Retinal pigment epithelial cell (primary cell): ENCODE results near the gene FAM8A1.

ENCODE experiments used
- DNase-seq: peaks from one replicate; pipeline ENCODE4 v3.0.0-alpha.2; 2010; ENCODE audit warnings: low read depth
- H3K4me3 ChIP-seq: 2 replicates; pipeline ENCODE4 v1.5.1; 2011; ENCODE audit warnings: mild to moderate bottlenecking, low read length, control low read depth, moderate library complexity
- TF ChIP-seq, protein P1 (sequence below): conservative IDR thresholded peaks from 2 replicates; pipeline ENCODE4 v1.5.1; 2011; ENCODE audit warnings: low read depth, low read length, control low read depth, inconsistent platforms

Gene FAM8A1

DNA sequence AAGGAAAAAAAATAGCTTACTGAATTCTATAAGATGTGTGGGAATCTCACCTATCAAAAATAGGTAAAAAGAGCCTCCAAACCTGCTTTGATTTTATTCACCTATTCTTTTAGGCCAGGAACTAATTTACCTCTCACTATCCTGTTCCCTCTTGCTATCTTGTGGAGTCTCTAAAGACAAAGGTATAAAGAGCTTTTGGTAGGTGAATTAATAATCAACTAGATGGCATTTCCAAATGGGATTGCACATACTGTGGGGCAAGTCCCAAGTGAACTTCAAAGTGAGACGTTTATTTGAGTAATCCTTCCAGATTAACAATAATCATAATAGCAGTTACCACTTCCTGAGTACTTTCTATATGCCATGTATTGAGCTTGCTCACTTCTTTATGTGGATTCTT lies 2.8 kb downstream of the FAM8A1 start:
- DNase-seq = no peak
- TF ChIP-seq, protein P1, sequence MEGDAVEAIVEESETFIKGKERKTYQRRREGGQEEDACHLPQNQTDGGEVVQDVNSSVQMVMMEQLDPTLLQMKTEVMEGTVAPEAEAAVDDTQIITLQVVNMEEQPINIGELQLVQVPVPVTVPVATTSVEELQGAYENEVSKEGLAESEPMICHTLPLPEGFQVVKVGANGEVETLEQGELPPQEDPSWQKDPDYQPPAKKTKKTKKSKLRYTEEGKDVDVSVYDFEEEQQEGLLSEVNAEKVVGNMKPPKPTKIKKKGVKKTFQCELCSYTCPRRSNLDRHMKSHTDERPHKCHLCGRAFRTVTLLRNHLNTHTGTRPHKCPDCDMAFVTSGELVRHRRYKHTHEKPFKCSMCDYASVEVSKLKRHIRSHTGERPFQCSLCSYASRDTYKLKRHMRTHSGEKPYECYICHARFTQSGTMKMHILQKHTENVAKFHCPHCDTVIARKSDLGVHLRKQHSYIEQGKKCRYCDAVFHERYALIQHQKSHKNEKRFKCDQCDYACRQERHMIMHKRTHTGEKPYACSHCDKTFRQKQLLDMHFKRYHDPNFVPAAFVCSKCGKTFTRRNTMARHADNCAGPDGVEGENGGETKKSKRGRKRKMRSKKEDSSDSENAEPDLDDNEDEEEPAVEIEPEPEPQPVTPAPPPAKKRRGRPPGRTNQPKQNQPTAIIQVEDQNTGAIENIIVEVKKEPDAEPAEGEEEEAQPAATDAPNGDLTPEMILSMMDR = no peak
- H3K4me3 ChIP-seq = no peak overlapping the region

DNA sequence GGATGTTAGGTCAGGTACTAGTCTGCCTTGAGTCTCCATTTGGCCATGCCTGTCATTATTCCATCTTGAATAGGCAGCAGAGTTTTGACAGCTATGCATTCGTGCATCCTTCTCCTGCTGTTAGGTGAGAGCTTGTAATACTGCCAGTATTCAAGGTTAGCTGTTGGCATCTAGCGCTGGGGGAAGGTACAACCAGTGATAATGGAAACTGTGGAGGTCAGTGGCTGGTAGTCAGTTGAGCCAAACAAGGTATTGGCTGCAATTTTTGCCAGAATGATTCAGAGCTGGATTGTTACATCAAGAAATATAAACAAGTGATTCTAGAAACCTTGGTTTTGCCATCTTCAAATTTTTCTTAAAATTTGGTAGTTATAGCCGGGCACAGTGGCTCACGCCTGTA lies 6.5 kb downstream of the FAM8A1 start:
- TF ChIP-seq, protein P1 = no peak
- no peak overlapping the region for H3K4me3 ChIP-seq
- DNase-seq = no peak

DNA sequence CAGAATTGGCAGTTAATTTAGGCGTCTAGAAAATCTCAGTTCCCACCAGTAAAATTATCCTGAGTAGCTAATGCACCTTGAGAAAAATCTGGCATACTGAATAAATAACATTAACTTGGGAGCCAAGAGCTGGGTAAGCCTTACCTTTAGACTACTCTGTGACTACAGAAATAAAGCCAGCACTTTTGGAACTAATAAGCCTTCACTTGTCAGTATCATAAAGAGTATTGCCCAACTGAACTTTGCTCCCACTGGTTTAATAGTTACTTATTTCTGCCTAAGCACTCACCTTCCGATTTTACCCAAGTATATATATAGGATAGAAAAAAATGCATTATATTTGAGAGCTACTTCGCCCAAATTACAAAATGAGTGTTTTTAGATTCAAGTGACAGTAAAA lies 10.7 kb downstream of the FAM8A1 start:
- TF ChIP-seq, protein P1 = no peak
- H3K4me3 ChIP-seq = no peak overlapping the region
- DNase-seq = no peak

DNA sequence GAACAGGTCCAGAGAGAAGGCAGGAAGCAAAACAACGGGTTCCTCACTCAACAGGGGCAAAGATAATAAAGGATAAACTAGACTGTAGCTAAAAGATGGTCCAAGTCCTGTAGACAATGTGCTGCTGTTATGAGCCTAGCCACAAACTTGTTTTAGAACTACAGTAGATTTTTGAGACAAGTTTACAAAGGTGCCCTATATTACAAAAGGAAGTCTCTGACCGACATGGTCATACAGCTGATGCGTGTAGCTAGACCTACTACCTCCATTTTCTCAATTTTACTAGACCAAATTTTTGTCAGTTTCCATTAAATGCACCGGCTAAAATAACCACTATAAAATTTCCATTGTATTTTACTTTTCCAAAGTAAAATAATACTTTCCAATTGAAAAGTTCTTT lies 11.9 kb downstream of the FAM8A1 start:
- TF ChIP-seq, protein P1 = no peak
- no peak for DNase-seq
- no peak overlapping the region for H3K4me3 ChIP-seq

DNA sequence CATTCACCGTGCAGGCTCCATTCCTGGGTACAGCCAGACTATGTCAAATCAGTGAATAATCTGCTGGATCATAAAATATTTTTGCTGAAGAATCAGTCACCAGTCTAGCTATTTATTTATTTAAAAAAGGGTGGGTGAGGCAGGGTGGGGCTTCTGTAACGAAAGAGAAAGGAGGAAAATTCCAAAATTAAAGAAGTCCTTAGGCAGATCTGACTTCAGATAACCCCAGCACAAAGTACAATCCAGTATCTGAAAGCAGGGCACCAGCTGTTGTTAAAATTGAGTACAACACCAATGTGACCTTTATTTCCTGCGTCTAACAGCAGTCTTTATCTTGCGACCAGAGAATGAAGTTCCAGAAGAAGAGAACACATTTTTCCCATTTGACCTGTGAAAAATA lies 15.7 kb downstream of the FAM8A1 start:
- no peak overlapping the region for H3K4me3 ChIP-seq
- no peak for DNase-seq
- TF ChIP-seq, protein P1 = no peak

DNA sequence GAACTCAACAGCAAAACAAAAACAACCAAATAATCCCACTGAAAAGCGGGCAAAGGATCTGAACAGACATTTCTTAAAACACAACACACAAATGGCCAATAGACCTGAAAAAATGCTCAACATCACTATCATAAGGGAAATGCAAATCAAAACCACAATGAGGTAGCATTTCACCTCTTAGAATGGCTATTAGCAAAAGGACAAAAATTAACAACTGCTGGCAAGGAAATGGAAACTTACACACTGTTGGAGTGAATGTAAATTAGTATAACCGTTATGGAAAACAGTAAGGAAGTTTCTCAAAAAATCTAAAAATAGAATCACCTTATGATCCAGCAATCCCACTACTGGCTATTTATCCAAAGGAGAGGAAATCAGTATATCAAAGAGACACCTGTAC lies 20.9 kb downstream of the FAM8A1 start:
- no peak for DNase-seq
- TF ChIP-seq, protein P1 = no peak

DNA sequence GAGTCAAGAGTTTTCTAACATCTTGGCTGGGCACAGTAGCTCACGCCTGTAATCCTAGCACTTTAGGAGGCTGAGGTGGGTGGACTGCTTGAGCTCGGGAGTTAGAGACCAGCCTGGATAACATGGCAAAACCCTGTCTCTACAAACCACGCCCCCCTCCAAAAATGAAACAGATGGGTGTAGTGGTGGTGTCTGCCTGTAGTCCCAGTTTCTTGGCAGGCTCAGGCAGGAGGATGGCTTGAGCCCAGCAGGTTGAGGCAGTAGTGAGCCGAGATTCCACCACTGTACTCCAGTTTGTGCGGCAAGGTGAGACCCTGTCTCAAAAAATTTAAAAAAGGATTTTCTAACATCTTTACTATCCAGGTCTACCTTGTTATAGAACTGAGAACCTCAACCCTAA lies 22.0 kb downstream of the FAM8A1 start:
- no peak for DNase-seq

More for the DNA sequence above, 20.9 kb downstream of the FAM8A1 start:
- H3K4me3 ChIP-seq = no peak overlapping the region

More for the DNA sequence above, 22.0 kb downstream of the FAM8A1 start:
- TF ChIP-seq, protein P1 = no peak
- no peak overlapping the region for H3K4me3 ChIP-seq
